Left lobe of liver (tissue), 2 donors: Measurements from ENCODE around the gene SV2C. TPM values are rescaled to one million over a fixed set of nuclear protein-coding genes. Genes with fewer than 3 reads are reported as not detected.
"Not testable (repeated sequence)": the region's sequence is repeated elsewhere in the genome, so short reads cannot be mapped to it uniquely, and the experiment has no call there.

Experiments used
- ATAC-seq: fragments of 200-7000 bp; cut with Tn5 transposase; one replicate; pipeline ENCODE4 v1.9.1; 2020; ENCODE audit warnings: mild to moderate bottlenecking, moderate library complexity
- DNase-seq: peaks from one replicate; pipeline ENCODE4 v3.0.0-alpha.2; 2020; ENCODE audit warnings: low spot score
- total RNA-seq: library from RNA; stranded (reverse); gene quantifications from one replicate; pipeline ENCODE4 v1.2.1, GENCODE V29; 2021
- donor health status: DM: no; HTN: no; CAD: no; lungs with moderate emphysema.
- donor health status: DM: no; HTN: yes; CAD: no.

Gene SV2C
- total RNA-seq, 1 donor from 2014 or later = not detected

- ATAC-seq, DNase-seq: not testable (repeated sequence)
Observed at GRCh38 chr5:76242155-76242554, 159.0 kb downstream of the SV2C start.

DNA sequence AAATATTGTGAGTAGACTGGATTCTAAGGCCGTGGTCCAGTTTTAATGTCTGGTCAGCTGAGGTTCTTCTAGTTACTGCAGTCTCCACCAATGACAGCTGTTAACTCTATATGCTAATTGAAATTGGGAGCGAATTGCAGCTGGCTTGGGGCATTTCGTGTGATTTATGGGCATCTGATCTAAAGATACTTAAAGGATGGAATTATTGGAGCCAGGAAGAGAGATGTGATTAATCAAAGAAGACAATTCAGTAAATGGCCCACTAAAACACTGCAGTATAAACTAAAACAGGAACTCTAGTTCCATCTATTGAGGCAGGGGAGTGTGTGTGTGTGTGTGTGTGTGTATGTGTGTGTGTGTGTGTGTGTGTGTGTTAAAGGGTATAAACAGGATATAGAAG is 162.4 kb downstream of the SV2C start:
- ATAC-seq (no peak), DNase-seq (no peak)

GRCh38 chr5:76249621-76250020 is 166.4 kb downstream of the SV2C start:
- ATAC-seq = no peak
- DNase-seq = no peak

DNA sequence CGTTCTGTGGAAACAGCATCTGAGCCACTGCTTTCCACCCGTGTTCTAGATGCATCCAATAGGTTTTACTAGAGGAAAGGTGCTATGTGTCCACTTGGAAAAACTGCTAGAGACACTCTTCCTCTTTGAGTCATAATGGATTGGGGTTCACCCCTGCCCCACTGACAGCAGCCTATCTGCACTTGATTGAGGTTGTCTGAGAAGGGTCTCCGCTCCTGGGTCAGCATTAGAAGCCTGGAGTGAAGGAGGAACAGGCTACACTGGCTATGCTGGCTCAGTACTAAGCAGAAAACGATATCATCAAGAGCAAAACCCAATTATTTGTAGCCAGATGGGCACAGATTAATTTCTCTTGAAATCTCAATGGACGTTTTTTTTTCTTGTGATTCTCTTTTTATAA is 167.3 kb downstream of the SV2C start:
- no peak for ATAC-seq
- DNase-seq = no peak

- DNase-seq (no peak), ATAC-seq (no peak)
Observed at GRCh38 chr5:76251656-76252055, 168.5 kb downstream of the SV2C start.

DNA sequence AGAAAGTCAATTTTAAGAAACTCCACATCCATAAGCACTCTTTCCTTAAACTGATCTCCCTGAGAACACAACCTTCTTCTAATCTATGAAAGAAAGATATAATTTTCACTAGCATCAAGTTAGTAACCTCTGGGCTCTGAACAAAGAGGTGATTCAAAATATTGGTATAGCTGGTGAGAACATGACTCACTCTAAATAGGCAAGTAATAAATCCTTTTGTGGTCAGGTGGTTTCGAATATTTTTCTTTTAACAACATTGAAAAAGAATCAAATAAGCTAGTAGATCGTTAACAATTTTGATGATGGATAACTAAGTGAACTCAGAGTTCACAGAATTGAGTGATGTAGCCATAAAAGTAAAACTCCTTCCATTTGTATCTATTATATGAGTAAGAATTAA is 169.3 kb downstream of the SV2C start:
- DNase-seq = no peak
- no peak for ATAC-seq

GRCh38 chr5:76256116-76256889 is 173.1 kb downstream of the SV2C start:
- DNase-seq (peak; percentile 57), ATAC-seq (peak; percentile 100)

GRCh38 chr5:76257225-76257833 is 174.1 kb downstream of the SV2C start:
- ATAC-seq = no peak
- DNase-seq = no peak

DNA sequence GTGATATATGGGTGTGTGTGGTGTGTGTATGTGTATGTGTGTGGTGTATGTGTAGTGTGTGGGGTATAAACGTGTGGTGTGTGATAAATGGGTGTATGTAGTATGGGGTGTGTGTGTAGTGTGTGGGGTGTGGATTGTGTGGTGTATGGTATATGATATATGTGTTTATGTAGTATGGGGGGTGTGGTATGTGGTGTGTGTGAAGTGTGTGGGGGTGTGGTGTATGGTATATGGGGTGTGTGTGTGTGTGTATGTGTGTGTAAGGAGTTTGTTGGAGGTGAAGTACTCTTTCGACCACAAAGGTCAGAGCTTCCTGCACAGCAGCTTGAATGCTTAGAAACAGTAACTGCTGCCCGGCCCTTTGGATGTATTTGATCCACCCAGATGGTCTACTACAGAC is 174.7 kb downstream of the SV2C start:
- ATAC-seq = no peak
- no peak for DNase-seq

DNA sequence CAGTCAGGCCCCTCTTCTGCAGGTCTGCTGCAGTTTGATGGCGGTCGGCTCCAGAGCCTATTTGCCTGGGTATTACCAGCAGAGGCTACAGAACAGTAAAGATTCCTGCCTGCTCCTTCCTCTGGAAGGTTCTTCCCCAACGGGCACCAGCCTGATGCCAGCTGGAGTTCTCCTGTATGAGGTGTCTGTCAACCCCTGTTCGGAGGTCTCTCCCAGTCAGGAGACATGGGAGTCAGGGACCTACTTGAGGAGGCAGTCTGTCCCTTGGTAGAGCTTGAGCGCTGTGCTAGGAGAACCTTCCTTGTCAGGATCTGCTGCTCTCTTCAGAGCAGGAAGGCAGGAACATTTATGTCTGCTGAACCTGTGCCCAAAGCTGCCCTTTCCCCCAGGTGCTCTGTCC is 181.5 kb downstream of the SV2C start:
- ATAC-seq (peak; percentile 10), DNase-seq (no peak)

GRCh38 chr5:76269259-76269931 is 186.2 kb downstream of the SV2C start:
- no peak for ATAC-seq
- DNase-seq = no peak

GRCh38 chr5:76269932-76270610 is 186.9 kb downstream of the SV2C start:
- DNase-seq = no peak

GRCh38 chr5:76271836-76272235 is 188.7 kb downstream of the SV2C start:
- no peak for DNase-seq
- no peak for ATAC-seq

More at GRCh38 chr5:76269932-76270610, 186.9 kb downstream of the SV2C start:
- ATAC-seq = peak; percentile 49

GRCh38 chr5:76273206-76273885 is 190.2 kb downstream of the SV2C start:
- ATAC-seq = peak; percentile 88

DNA sequence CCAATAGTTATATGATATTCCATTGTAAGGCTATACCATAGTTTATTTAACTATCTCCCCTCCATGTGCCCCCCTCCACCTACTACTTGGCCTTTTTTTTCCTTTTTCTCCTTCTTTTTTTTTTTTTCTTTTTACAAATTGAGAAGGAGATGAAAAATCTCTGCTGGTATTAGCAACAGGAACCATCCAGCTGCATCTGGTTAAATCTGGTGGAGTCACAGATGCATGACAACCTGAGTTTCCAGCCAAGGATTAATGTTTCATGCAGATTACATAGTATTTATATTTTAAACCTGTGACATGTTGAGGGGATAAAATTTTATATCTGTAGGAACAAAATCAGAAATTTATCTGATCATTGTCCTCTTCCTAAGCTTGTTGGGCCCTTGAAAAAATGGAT is 191.4 kb downstream of the SV2C start:
- no peak for ATAC-seq
- no peak for DNase-seq

More at GRCh38 chr5:76273206-76273885, 190.2 kb downstream of the SV2C start:
- DNase-seq = peak; percentile 50

GRCh38 chr5:76277736-76278135 is 194.6 kb downstream of the SV2C start:
- no peak for DNase-seq
- ATAC-seq = no peak

- no peak for DNase-seq
- no peak for ATAC-seq
Observed at GRCh38 chr5:76278261-76278789, 195.1 kb downstream of the SV2C start.

GRCh38 chr5:76280494-76280893 is 197.3 kb downstream of the SV2C start:
- no peak for DNase-seq
- ATAC-seq = no peak

- DNase-seq (no peak), ATAC-seq (no peak)
Observed at GRCh38 chr5:76283670-76284069, 200.5 kb downstream of the SV2C start.

- no peak for DNase-seq
- no peak for ATAC-seq
Observed at GRCh38 chr5:76289692-76290091, 206.5 kb downstream of the SV2C start.
